Lower lobe of right lung (tissue), 2 donors: ENCODE measurements around the gene CTNNA2. TPM values are rescaled to one million over a fixed set of nuclear protein-coding genes. Genes with fewer than 3 reads are reported as not detected.

Experiments
- ATAC-seq, 2 donors: fragments of 200-7000 bp; cut with Tn5 transposase; one replicate each; pipeline ENCODE4 v1.9.1; 2020 to 2022; ENCODE audit warnings: mild to moderate bottlenecking in 2 of 2, moderate library complexity in 2 of 2
- DNase-seq: peaks from one replicate; pipeline ENCODE4 v3.0.0-alpha.2; 2020
- H3K27ac ChIP-seq: fragments of 200-600 bp; one replicate; pipeline ENCODE4 v1.8.0; 2022
- H3K27me3 ChIP-seq: fragments of 200-600 bp; one replicate; pipeline ENCODE4 v1.8.0; 2022; ENCODE audit warnings: low read depth
- H3K36me3 ChIP-seq: fragments of 200-600 bp; one replicate; pipeline ENCODE4 v1.8.0; 2022; ENCODE audit warnings: mild to moderate bottlenecking
- H3K4me1 ChIP-seq: fragments of 200-600 bp; one replicate; pipeline ENCODE4 v1.8.0; 2022
- H3K4me3 ChIP-seq: fragments of 200-600 bp; one replicate; pipeline ENCODE4 v1.8.0; 2022; ENCODE audit warnings: mild to moderate bottlenecking
- H3K9me3 ChIP-seq: fragments of 200-600 bp; one replicate; pipeline ENCODE4 v1.8.0; 2022
- CTCF ChIP-seq: fragments of 200-600 bp; IDR thresholded peaks from one replicate; pipeline ENCODE4 v1.8.0; 2022; ENCODE audit warnings: antibody characterized with exemption, mild to moderate bottlenecking
- intact Hi-C: fragments of 100-400 bp; cut with DNase I; formaldehyde crosslinking; loops from one replicate; pipeline ENCODE4 v1.11.0; 2022
- total RNA-seq: library from RNA; stranded (reverse); fragmentation: NEBNext Ultra II Directional; extraction: Animal tissue kit (Norgen Biotek cat#: 25700); gene quantifications from one replicate; pipeline ENCODE4 v1.2.1, GENCODE V29; 2021
- donor health status: DM: no; HTN: yes; CAD: no; lungs with severe emphysema.

The CTNNA2 gene
- total RNA-seq, 1 donor from 2014 or later, result not detected

GRCh38 chr2:79874015-79874414 lies 361.2 kb downstream of the CTNNA2 start:
- TF ChIP-seq CTCF, result no peak
- DNase-seq, result no peak
- no peaks in the 10 kb centered on the region for H3K4me1 ChIP-seq
- H3K27me3 ChIP-seq, result no peaks in the 10 kb centered on the region
- no peaks in the 10 kb centered on the region for H3K36me3 ChIP-seq
- no peak for ATAC-seq
- intact Hi-C loops, result no loop called here
- H3K9me3 ChIP-seq, result no peaks in the 10 kb centered on the region
- H3K4me3 ChIP-seq, result no peak overlapping the region
- no peak overlapping the region for H3K27ac ChIP-seq

- intact Hi-C loops, result no loop called here
- Histone ChIP-seq H3K27me3 (no peaks in the 10 kb centered on the region), H3K4me3 (no peak overlapping the region), H3K9me3 (no peaks in the 10 kb centered on the region), H3K36me3 (no peaks in the 10 kb centered on the region), H3K4me1 (no peaks in the 10 kb centered on the region), H3K27ac (no peak overlapping the region)
- DNase-seq (no peak), ATAC-seq (no peak)
- TF ChIP-seq CTCF, result peak; percentile 10
Observed at GRCh38 chr2:79876430-79876829, 363.6 kb downstream of the CTNNA2 start.

- Histone ChIP-seq H3K4me1 (no peaks in the 10 kb centered on the region), H3K4me3 (no peak overlapping the region), H3K27me3 (no peaks in the 10 kb centered on the region), H3K36me3 (no peaks in the 10 kb centered on the region), H3K27ac (no peak overlapping the region), H3K9me3 (no peaks in the 10 kb centered on the region)
- intact Hi-C loops, result no loop called here
- ATAC-seq, result no peak
- no peak for DNase-seq
- TF ChIP-seq CTCF, result no peak
Observed at GRCh38 chr2:79882548-79882947, 369.7 kb downstream of the CTNNA2 start.

GRCh38 chr2:79887747-79888374 lies 375.0 kb downstream of the CTNNA2 start:
- DNase-seq (no peak), ATAC-seq (peak in 1 of 2 donors; percentile 66)
- peak; percentile 67 for TF ChIP-seq CTCF
- no peaks in the 10 kb centered on the region for H3K4me1 ChIP-seq
- H3K36me3 ChIP-seq, result no peaks in the 10 kb centered on the region
- no peak overlapping the region for H3K27ac ChIP-seq
- no peak overlapping the region for H3K4me3 ChIP-seq
- H3K27me3 ChIP-seq, result no peaks in the 10 kb centered on the region
- intact Hi-C loops, result no loop called here
- no peaks in the 10 kb centered on the region for H3K9me3 ChIP-seq

GRCh38 chr2:79892123-79892522 lies 379.3 kb downstream of the CTNNA2 start:
- H3K4me3 ChIP-seq, result no peak overlapping the region
- H3K27ac ChIP-seq, result no peak overlapping the region
- H3K36me3 ChIP-seq, result no peaks in the 10 kb centered on the region
- no peak for ATAC-seq
- H3K9me3 ChIP-seq, result no peaks in the 10 kb centered on the region
- no peaks in the 10 kb centered on the region for H3K27me3 ChIP-seq
- DNase-seq, result no peak
- intact Hi-C loops, result no loop called here
- TF ChIP-seq CTCF, result no peak
- H3K4me1 ChIP-seq, result no peaks in the 10 kb centered on the region
